ENCODE data around the gene CHST11.
"Not testable (repeated sequence)": the region's sequence is repeated elsewhere in the genome, so short reads cannot be mapped to it uniquely, and the experiment has no call there.

Gene CHST11

GRCh38 chr12:104741497-104742367, 285.0 kb downstream of the CHST11 start:
- no peaks in the 10 kb centered on the region for H3K36me3 ChIP-seq (ENCODE audit: insufficient read depth, insufficient read length, low read length)
- no peaks in the 10 kb centered on the region for H3K9me3 ChIP-seq (ENCODE audit: insufficient read depth, low read length)
- TF ChIP-seq SUZ12 (IDR thresholded peaks at IDR 0.05; ENCODE audit: extremely low read depth, insufficient read depth, insufficient read length) (no peak), ZNF274 (IDR thresholded peaks at IDR 0.05; ENCODE audit: low read depth, low read length) (no peak), YY1 (IDR thresholded peaks at IDR 0.05; ENCODE audit: insufficient read depth, insufficient read length) (no peak)
- H3K4me3 ChIP-seq (ENCODE audit: insufficient read length, low read depth): no peak overlapping the region
- DNase-seq (ENCODE audit: low read depth, low spot score): no peak
- H3K9ac ChIP-seq (ENCODE audit: insufficient read length, low read depth): no peak overlapping the region
- no peaks in the 10 kb centered on the region for H3K27me3 ChIP-seq (ENCODE audit: insufficient read depth, insufficient read length)
- peaks cover 12% of the 10 kb centered on the region for H3K4me1 ChIP-seq (ENCODE audit: insufficient read depth, insufficient read length)

- H3K9me3 ChIP-seq (ENCODE audit: insufficient read depth, low read length): no peaks in the 10 kb centered on the region
- no peaks in the 10 kb centered on the region for H3K36me3 ChIP-seq (ENCODE audit: insufficient read depth, insufficient read length, low read length)
- no peak overlapping the region for H3K9ac ChIP-seq (ENCODE audit: insufficient read length, low read depth)
- no peak for DNase-seq (ENCODE audit: low read depth, low spot score)
- H3K27me3 ChIP-seq (ENCODE audit: insufficient read depth, insufficient read length): no peaks in the 10 kb centered on the region
- H3K4me1 ChIP-seq (ENCODE audit: insufficient read depth, insufficient read length): peaks cover 11% of the 10 kb centered on the region
- no peak for TF ChIP-seq SUZ12 (IDR thresholded peaks at IDR 0.05; ENCODE audit: extremely low read depth, insufficient read depth, insufficient read length)
- TF ChIP-seq ZNF274 (IDR thresholded peaks at IDR 0.05; ENCODE audit: low read depth, low read length): no peak
- TF ChIP-seq YY1 (IDR thresholded peaks at IDR 0.05; ENCODE audit: insufficient read depth, insufficient read length): no peak
- no peak overlapping the region for H3K4me3 ChIP-seq (ENCODE audit: insufficient read length, low read depth)
These were observed 285.9 kb downstream of the CHST11 start for GRCh38 chr12:104742551-104743201.

- peaks cover 8% of the 10 kb centered on the region for H3K4me1 ChIP-seq (ENCODE audit: insufficient read depth, insufficient read length)
- no peak overlapping the region for H3K9ac ChIP-seq (ENCODE audit: insufficient read length, low read depth)
- H3K36me3 ChIP-seq (ENCODE audit: insufficient read depth, insufficient read length, low read length): no peaks in the 10 kb centered on the region
- TF ChIP-seq ZNF274 (IDR thresholded peaks at IDR 0.05; ENCODE audit: low read depth, low read length): no peak
- TF ChIP-seq YY1 (IDR thresholded peaks at IDR 0.05; ENCODE audit: insufficient read depth, insufficient read length): no peak
- no peak for TF ChIP-seq SUZ12 (IDR thresholded peaks at IDR 0.05; ENCODE audit: extremely low read depth, insufficient read depth, insufficient read length)
- no peak for DNase-seq (ENCODE audit: low read depth, low spot score)
- H3K9me3 ChIP-seq (ENCODE audit: insufficient read depth, low read length): no peaks in the 10 kb centered on the region
- no peaks in the 10 kb centered on the region for H3K27me3 ChIP-seq (ENCODE audit: insufficient read depth, insufficient read length)
- H3K4me3 ChIP-seq (ENCODE audit: insufficient read length, low read depth): no peak overlapping the region
These were observed 286.4 kb downstream of the CHST11 start for GRCh38 chr12:104743202-104743580.

- H3K9me3 ChIP-seq (ENCODE audit: insufficient read depth, low read length); DNase-seq (ENCODE audit: low read depth, low spot score); H3K27me3 ChIP-seq (ENCODE audit: insufficient read depth, insufficient read length): not testable (repeated sequence)
These were observed 287.2 kb downstream of the CHST11 start for GRCh38 chr12:104743753-104744548.

GRCh38 chr12:104746467-104747088, 289.8 kb downstream of the CHST11 start:
- no peaks in the 10 kb centered on the region for H3K27me3 ChIP-seq (ENCODE audit: insufficient read depth, insufficient read length)
- no peaks in the 10 kb centered on the region for H3K36me3 ChIP-seq (ENCODE audit: insufficient read depth, insufficient read length, low read length)
- TF ChIP-seq YY1 (IDR thresholded peaks at IDR 0.05; ENCODE audit: insufficient read depth, insufficient read length) (no peak), SUZ12 (IDR thresholded peaks at IDR 0.05; ENCODE audit: extremely low read depth, insufficient read depth, insufficient read length) (no peak), ZNF274 (IDR thresholded peaks at IDR 0.05; ENCODE audit: low read depth, low read length) (no peak)
- DNase-seq (ENCODE audit: low read depth, low spot score): no peak
- H3K4me1 ChIP-seq (ENCODE audit: insufficient read depth, insufficient read length): peaks cover 11% of the 10 kb centered on the region
- no peak overlapping the region for H3K9ac ChIP-seq (ENCODE audit: insufficient read length, low read depth)
- H3K4me3 ChIP-seq (ENCODE audit: insufficient read length, low read depth): no peak overlapping the region
- no peaks in the 10 kb centered on the region for H3K9me3 ChIP-seq (ENCODE audit: insufficient read depth, low read length)

More at GRCh38 chr12:104743753-104744548, 287.2 kb downstream of the CHST11 start:
- peaks cover 12% of the 10 kb centered on the region for H3K4me1 ChIP-seq (ENCODE audit: insufficient read depth, insufficient read length)
- not testable (repeated sequence) for H3K4me3 ChIP-seq (ENCODE audit: insufficient read length, low read depth); H3K36me3 ChIP-seq (ENCODE audit: insufficient read depth, insufficient read length, low read length); H3K9ac ChIP-seq (ENCODE audit: insufficient read length, low read depth)

- H3K9ac ChIP-seq (ENCODE audit: insufficient read length, low read depth): no peak overlapping the region
- TF ChIP-seq SUZ12 (IDR thresholded peaks at IDR 0.05; ENCODE audit: extremely low read depth, insufficient read depth, insufficient read length): no peak
- no peak for TF ChIP-seq ZNF274 (IDR thresholded peaks at IDR 0.05; ENCODE audit: low read depth, low read length)
- no peak for TF ChIP-seq YY1 (IDR thresholded peaks at IDR 0.05; ENCODE audit: insufficient read depth, insufficient read length)
- no peak overlapping the region for H3K4me3 ChIP-seq (ENCODE audit: insufficient read length, low read depth)
- H3K27me3 ChIP-seq (ENCODE audit: insufficient read depth, insufficient read length): no peaks in the 10 kb centered on the region
- peaks cover 9% of the 10 kb centered on the region for H3K4me1 ChIP-seq (ENCODE audit: insufficient read depth, insufficient read length)
- H3K36me3 ChIP-seq (ENCODE audit: insufficient read depth, insufficient read length, low read length): no peaks in the 10 kb centered on the region
- no peaks in the 10 kb centered on the region for H3K9me3 ChIP-seq (ENCODE audit: insufficient read depth, low read length)
- DNase-seq (ENCODE audit: low read depth, low spot score): no peak
These were observed 290.6 kb downstream of the CHST11 start for GRCh38 chr12:104747330-104747729.

All from NT2/D1 (cell line).